ENCODE data around the gene C4orf50. TPM values are rescaled to one million over a fixed set of nuclear protein-coding genes. Genes with fewer than 3 reads are reported as not detected.

The C4orf50 gene
- total and polyA plus RNA-seq, 2 donors (not counting 1 experiment from before 2014, with no cell fraction given), result 0.02 TPM; not detected in 1

DNA sequence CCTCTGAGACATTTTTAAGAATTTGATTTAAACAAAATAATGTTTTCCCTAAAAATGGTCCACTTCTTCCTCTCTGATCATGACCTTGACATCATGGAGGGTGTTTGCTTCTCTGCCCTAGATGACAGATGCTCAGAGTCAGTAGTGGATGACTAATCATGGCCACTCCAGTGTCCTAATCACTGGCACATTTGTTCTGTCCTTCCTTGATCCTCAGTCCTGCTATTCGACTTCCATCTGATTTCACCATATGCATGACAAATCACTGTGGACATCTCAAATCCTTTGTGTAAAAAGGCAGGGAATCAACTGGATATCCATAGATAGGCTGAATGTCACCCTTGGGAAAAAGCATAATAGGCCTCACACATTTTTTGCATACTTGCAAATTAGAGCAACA lies 134.3 kb downstream of the C4orf50 start:
- CTCF ChIA-PET, result no interaction called here
- Histone ChIP-seq H3K27ac (ENCODE audit: low read length in 2 of 2) (no peak overlapping the region), H3K36me3 (replicated peaks in 1 of 2; ENCODE audit: control extremely low read depth in 1 of 2, control insufficient read depth in 1 of 2, extremely low read depth in 1 of 2, insufficient read depth in 2 of 2, low read length in 1 of 2) (no peaks in the 10 kb centered on the region), H3K79me2 (ENCODE audit: control insufficient read depth, insufficient read depth, low read length) (no peaks in the 10 kb centered on the region), H3K4me3 (ENCODE audit: control extremely low read depth in 1 of 5, extremely low read depth in 1 of 5, insufficient read depth in 1 of 5, low read depth in 2 of 5, low read length in 4 of 5) (no peak overlapping the region), H3K27me3 (replicated peaks in 1 of 4; ENCODE audit: control extremely low read depth in 1 of 4, control insufficient read depth in 3 of 4, insufficient read depth in 4 of 4, low read length in 3 of 4) (peaks cover 0 to 29% (median 11%) of the 10 kb centered on the region in 4 experiments), H4K20me1 (ENCODE audit: control insufficient read depth, insufficient read depth, low read length, poor library complexity, severe bottlenecking) (no peaks in the 10 kb centered on the region), H3K4me2 (replicated peaks; ENCODE audit: low read depth, low read length, poor library complexity, severe bottlenecking) (no peak overlapping the region), H2AFZ (ENCODE audit: insufficient read depth, low read depth, low read length, poor library complexity, severe bottlenecking) (no peak overlapping the region), H3K9ac (ENCODE audit: low read length) (no peak overlapping the region), H3K9me3 (ENCODE audit: control extremely low read depth in 1 of 3, control insufficient read depth in 2 of 3, insufficient read depth in 1 of 3, low read length in 2 of 3) (peaks cover 0 to 19% (median 0%) of the 10 kb centered on the region in 3 donors), H3K4me1 (ENCODE audit: control insufficient read depth in 2 of 2, insufficient read depth in 2 of 2, low read length in 2 of 2) (peaks cover 30 to 35% of the 10 kb centered on the region in 2 donors)
- no peak overlapping the region for H3K4me3 Mint-ChIP-seq
- POLR2A ChIA-PET, result no interaction called here
- TF ChIP-seq, protein P1, sequence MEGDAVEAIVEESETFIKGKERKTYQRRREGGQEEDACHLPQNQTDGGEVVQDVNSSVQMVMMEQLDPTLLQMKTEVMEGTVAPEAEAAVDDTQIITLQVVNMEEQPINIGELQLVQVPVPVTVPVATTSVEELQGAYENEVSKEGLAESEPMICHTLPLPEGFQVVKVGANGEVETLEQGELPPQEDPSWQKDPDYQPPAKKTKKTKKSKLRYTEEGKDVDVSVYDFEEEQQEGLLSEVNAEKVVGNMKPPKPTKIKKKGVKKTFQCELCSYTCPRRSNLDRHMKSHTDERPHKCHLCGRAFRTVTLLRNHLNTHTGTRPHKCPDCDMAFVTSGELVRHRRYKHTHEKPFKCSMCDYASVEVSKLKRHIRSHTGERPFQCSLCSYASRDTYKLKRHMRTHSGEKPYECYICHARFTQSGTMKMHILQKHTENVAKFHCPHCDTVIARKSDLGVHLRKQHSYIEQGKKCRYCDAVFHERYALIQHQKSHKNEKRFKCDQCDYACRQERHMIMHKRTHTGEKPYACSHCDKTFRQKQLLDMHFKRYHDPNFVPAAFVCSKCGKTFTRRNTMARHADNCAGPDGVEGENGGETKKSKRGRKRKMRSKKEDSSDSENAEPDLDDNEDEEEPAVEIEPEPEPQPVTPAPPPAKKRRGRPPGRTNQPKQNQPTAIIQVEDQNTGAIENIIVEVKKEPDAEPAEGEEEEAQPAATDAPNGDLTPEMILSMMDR (IDR thresholded peaks at IDR 0.05), result no peak
- TF ChIP-seq EZH2 (IDR thresholded peaks at IDR 0.05; ENCODE audit: borderline replicate concordance, insufficient read depth, low read depth, low read length, poor library complexity, severe bottlenecking), result no peak
- H3K9me3 Mint-ChIP-seq (ENCODE audit: insufficient read depth), result no peaks in the 10 kb centered on the region
- intact Hi-C loops (cut with micrococcal nuclease), result no loop called here
- DNase-seq (no peak), ATAC-seq (ENCODE audit: low read depth) (no peak)
- no CpG with 5 or more reads among the region's 1 CpG for WGBS (ENCODE audit: insufficient coverage)
- no peak overlapping the region for H3K27ac Mint-ChIP-seq
- H3K27me3 Mint-ChIP-seq, result peaks cover 46% of the 10 kb centered on the region
- peaks cover 31% of the 10 kb centered on the region for H3K4me1 Mint-ChIP-seq

DNA sequence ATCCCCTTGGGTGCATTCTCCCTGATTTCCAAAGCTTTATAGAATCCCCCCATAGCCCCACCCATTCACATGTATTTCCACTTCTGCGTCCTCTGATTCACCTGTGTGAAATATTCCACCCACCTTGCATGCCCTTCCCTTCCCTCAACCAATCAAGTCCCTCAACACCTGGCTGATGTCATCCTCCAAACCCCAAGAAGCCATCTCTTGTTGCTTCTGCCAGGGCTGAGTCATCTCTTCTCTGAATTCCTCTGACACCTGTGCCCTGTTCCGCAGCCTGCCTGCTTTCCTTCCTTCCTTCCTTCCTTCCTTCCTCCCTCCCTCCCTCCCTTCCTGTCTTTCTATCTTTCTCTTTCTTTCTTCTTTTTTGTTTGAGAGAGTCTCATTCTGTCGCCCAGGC lies 135.3 kb downstream of the C4orf50 start:
- Histone ChIP-seq H3K4me3 (ENCODE audit: control extremely low read depth in 1 of 5, extremely low read depth in 1 of 5, insufficient read depth in 1 of 5, low read depth in 2 of 5, low read length in 4 of 5) (no peak overlapping the region), H3K9me3 (ENCODE audit: control extremely low read depth in 1 of 3, control insufficient read depth in 2 of 3, insufficient read depth in 1 of 3, low read length in 2 of 3) (peaks cover 0 to 17% (median 0%) of the 10 kb centered on the region in 3 donors), H4K20me1 (ENCODE audit: control insufficient read depth, insufficient read depth, low read length, poor library complexity, severe bottlenecking) (no peaks in the 10 kb centered on the region), H3K79me2 (ENCODE audit: control insufficient read depth, insufficient read depth, low read length) (no peaks in the 10 kb centered on the region), H3K36me3 (replicated peaks in 1 of 2; ENCODE audit: control extremely low read depth in 1 of 2, control insufficient read depth in 1 of 2, extremely low read depth in 1 of 2, insufficient read depth in 2 of 2, low read length in 1 of 2) (no peaks in the 10 kb centered on the region), H3K27me3 (replicated peaks in 1 of 4; ENCODE audit: control extremely low read depth in 1 of 4, control insufficient read depth in 3 of 4, insufficient read depth in 4 of 4, low read length in 3 of 4) (peaks cover 0 to 26% (median 7%) of the 10 kb centered on the region in 4 experiments), H3K4me1 (ENCODE audit: control insufficient read depth in 2 of 2, insufficient read depth in 2 of 2, low read length in 2 of 2) (peaks cover 27 to 35% of the 10 kb centered on the region in 2 donors), H2AFZ (ENCODE audit: insufficient read depth, low read depth, low read length, poor library complexity, severe bottlenecking) (no peak overlapping the region), H3K27ac (ENCODE audit: low read length in 2 of 2) (no peak overlapping the region), H3K9ac (ENCODE audit: low read length) (no peak overlapping the region), H3K4me2 (replicated peaks; ENCODE audit: low read depth, low read length, poor library complexity, severe bottlenecking) (no peak overlapping the region)
- no peak for TF ChIP-seq EZH2 (IDR thresholded peaks at IDR 0.05; ENCODE audit: borderline replicate concordance, insufficient read depth, low read depth, low read length, poor library complexity, severe bottlenecking)
- TF ChIP-seq, protein P1 (IDR thresholded peaks at IDR 0.05), result no peak
- ATAC-seq (ENCODE audit: low read depth), result no peak
- no peaks in the 10 kb centered on the region for H3K9me3 Mint-ChIP-seq (ENCODE audit: insufficient read depth)
- no peak for DNase-seq
- intact Hi-C loops (cut with micrococcal nuclease), result no loop called here
- H3K4me1 Mint-ChIP-seq, result peaks cover 28% of the 10 kb centered on the region
- 86% methylated on average over 3 of the region's 3 CpGs for WGBS (ENCODE audit: insufficient coverage)
- CTCF ChIA-PET, result no interaction called here
- POLR2A ChIA-PET, result no interaction called here
- no peak overlapping the region for H3K27ac Mint-ChIP-seq
- peaks cover 45% of the 10 kb centered on the region for H3K27me3 Mint-ChIP-seq
- no peak overlapping the region for H3K4me3 Mint-ChIP-seq
